Measurements from ENCODE around the gene COBL.

- TF ChIP-seq CTCF (IDR thresholded peaks at IDR 0.05) (no peak), POLR2A (IDR thresholded peaks at IDR 0.05) (no peak)
Observed at GRCh38 chr7:51072281-51072680, 244.3 kb downstream of the COBL start.

All from uterus (tissue), 2 donors.